Measurements from ENCODE around the gene HOXD11. TPM values are rescaled to one million over a fixed set of nuclear protein-coding genes. Genes with fewer than 3 reads are reported as not detected.

HOXD11 gene
- total and polyA plus RNA-seq, 2 donors (not counting 3 experiments of a cell fraction or from before 2014, with no cell fraction given) = not detected

DNA sequence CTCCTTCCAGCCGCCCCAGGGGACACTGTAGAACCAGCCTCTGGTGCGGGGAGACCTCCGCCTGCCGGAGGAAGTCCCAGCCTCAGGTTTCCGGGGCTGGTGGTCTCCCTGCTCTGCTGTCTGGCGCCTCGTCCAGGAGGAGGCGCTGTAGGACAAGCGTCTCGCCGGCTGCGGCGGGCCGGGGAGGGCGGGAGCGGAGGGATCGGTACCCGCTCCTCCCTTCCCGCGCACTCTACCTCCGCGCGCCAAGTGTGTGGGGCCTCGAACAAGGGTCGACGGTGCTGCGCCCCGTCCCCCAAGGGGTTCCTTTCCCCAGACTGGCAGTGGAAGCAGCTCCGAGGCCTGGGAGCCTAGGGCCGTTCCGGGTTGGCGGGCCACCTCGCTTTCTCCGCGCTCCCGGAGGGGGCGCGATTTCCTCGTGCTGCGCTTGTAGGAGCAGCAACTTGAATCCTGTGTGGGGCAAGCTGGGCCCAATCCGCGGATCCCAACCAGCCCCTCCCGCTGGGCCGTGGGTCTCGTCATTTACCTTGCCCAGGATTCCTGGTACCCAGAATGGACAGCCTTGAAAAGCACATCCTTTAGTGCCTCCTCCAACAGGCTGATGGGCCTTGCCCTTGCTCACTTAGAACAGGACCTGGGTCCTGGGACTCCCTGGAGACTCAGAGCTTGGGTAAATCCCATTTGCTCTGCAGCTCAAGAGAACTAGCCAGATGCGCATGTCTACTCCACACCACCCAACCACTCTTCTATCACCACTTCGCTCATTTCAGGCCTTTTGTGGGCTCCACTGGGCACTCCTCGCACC is 33.6 kb downstream of the HOXD11 start:
- POLR2A ChIA-PET = interaction anchor here (0.9 to 2.5 kb wide), 3 partner anchors 47 to 413 kb away, joined by 3 to 13 read pairs (median 3); no protein-coding TSS in a partner anchor
- H3K27me3 ChIP-seq (ENCODE audit: control insufficient read depth in 2 of 2, insufficient read depth in 2 of 2, low read length in 2 of 2) = no peaks in the 10 kb centered on the region
- DNase-seq (ENCODE audit: low read depth, low spot score) = peak; percentile 82

More for the DNA sequence above, 33.6 kb downstream of the HOXD11 start:
- CTCF ChIA-PET = interaction anchor here (0.6 to 9.3 kb wide), 54 partner anchors 10 to 1173 kb away, joined by 3 to 338 read pairs (median 4); partner anchors contain the start of genes HOXD1, HOXD8 and MTX2
- H3K36me3 ChIP-seq (ENCODE audit: control insufficient read depth in 2 of 2, extremely low read depth in 1 of 2, insufficient read depth in 2 of 2, low read length in 2 of 2) = no peaks in the 10 kb centered on the region
- H3K4me2 ChIP-seq (ENCODE audit: insufficient read depth, low read length) = peak overlapping the region; percentile 23
- TF ChIP-seq FOS (IDR thresholded peaks at IDR 0.05; ENCODE audit: borderline replicate concordance, insufficient read depth, low read length) (no peak), MYC (IDR thresholded peaks at IDR 0.05; ENCODE audit: low read depth, low read length) (no peak), POLR2AphosphoS5 (IDR thresholded peaks at IDR 0.05; ENCODE audit: insufficient read depth, low read depth, low read length) (peak; percentile 75), CTCF (IDR thresholded peaks at IDR 0.05; ENCODE audit: extremely low read depth in 1 of 2, insufficient read depth in 1 of 2, low read depth in 1 of 2, low read length in 2 of 2) (peak; percentile 80 to 83), EZH2 (IDR thresholded peaks at IDR 0.05; ENCODE audit: borderline replicate concordance, low read depth, low read length, severe bottlenecking) (no peak), POLR2A (IDR thresholded peaks at IDR 0.05; ENCODE audit: low read depth, low read length) (peak; percentile 58), GATA2 (IDR thresholded peaks at IDR 0.05; ENCODE audit: insufficient read depth, insufficient read length, low read depth, low read length) (no peak), JUN (IDR thresholded peaks at IDR 0.05; ENCODE audit: borderline replicate concordance, insufficient read depth, insufficient read length, low read depth) (no peak)
- TF ChIP-seq, protein P1, sequence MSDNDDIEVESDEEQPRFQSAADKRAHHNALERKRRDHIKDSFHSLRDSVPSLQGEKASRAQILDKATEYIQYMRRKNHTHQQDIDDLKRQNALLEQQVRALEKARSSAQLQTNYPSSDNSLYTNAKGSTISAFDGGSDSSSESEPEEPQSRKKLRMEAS (IDR thresholded peaks at IDR 0.05; ENCODE audit: insufficient read depth, insufficient read length) = peak; percentile 23
- H3K9me3 ChIP-seq (replicated peaks; ENCODE audit: control insufficient read depth, insufficient read depth, low read length) = no peaks in the 10 kb centered on the region
- H3K9me1 ChIP-seq (replicated peaks; ENCODE audit: control insufficient read depth, extremely low read depth, insufficient read depth, low read length) = no peaks in the 10 kb centered on the region
- H3K9ac ChIP-seq (replicated peaks; ENCODE audit: extremely low read depth, insufficient read depth, low read length) = peak overlapping the region; percentile 33
- no TSS peak for BruUV-seq (replicated peaks)
- intact Hi-C loops (cut with micrococcal nuclease) = loop anchor here (1.0 to 2.0 kb wide), 9 partner anchors 38 to 512 kb away; partner anchors contain the start of genes HOXD1 and MTX2
- peak overlapping the region; percentile 56 for H3K27ac ChIP-seq (ENCODE audit: insufficient read depth, low read depth, low read length)
- H3K4me1 ChIP-seq (ENCODE audit: control insufficient read depth, extremely low read depth, insufficient read depth, low read length) = peaks cover 30% of the 10 kb centered on the region
- peak overlapping the region; percentile 16 to 51 (median 39) for H3K4me3 ChIP-seq (replicated peaks in 1 of 3; ENCODE audit: insufficient read depth in 1 of 3, low read depth in 1 of 3, low read length in 3 of 3)
- H4K20me1 ChIP-seq (replicated peaks; ENCODE audit: control insufficient read depth, extremely low read depth, insufficient read depth, low read length) = no peaks in the 10 kb centered on the region
- peak; percentile 52 for FAIRE-seq
- dilution Hi-C loops (cut with MboI; ENCODE audit: extremely low pct_ligation_motif_present, low sequenced_read_pairs) = loop anchor here (25.0 kb wide), 1 partner anchor 497 kb away; no protein-coding TSS in a partner anchor
- H2AFZ ChIP-seq (ENCODE audit: low read depth, low read length) = peak overlapping the region; percentile 68
- peaks cover 76% of the 10 kb centered on the region for H3K79me2 ChIP-seq (ENCODE audit: control insufficient read depth, insufficient read depth, low read length)

All from endothelial cell of umbilical vein (primary cell).